GM12892 (cell line): ENCODE results near the gene CCNDBP1.
"Not testable (repeated sequence)": the region's sequence is repeated elsewhere in the genome, so short reads cannot be mapped to it uniquely, and the experiment has no call there.

ENCODE experiments used
- POLR2A ChIP-seq: IDR thresholded peaks from 2 replicates; pipeline ENCODE4 v1.6.1; 2011; ENCODE audit warnings: low read depth, low read length, control low read depth
- POLR2AphosphoS5 ChIP-seq: IDR thresholded peaks from 2 replicates; pipeline ENCODE4 v1.6.1; 2011; ENCODE audit warnings: low read depth, low read length, control low read depth

- not testable (repeated sequence) for TF ChIP-seq POLR2AphosphoS5, POLR2A
Observed at GRCh38 chr15:43167261-43167660, 17.9 kb upstream of the CCNDBP1 start.
